ENCODE results near the gene TMEM52.

Gene TMEM52

GRCh38 chr1:1929102-1929638 lies 10.1 kb upstream of the TMEM52 start:
- no peak for DNase-seq (ENCODE audit: low read depth, low spot score)
- no peak overlapping the region for H3K4me3 ChIP-seq (ENCODE audit: low read length)

- no peak for DNase-seq (ENCODE audit: low read depth, low spot score)
- H3K4me3 ChIP-seq (ENCODE audit: low read length): no peak overlapping the region
These were observed 9.4 kb upstream of the TMEM52 start for GRCh38 chr1:1928231-1929101.

- no peak for DNase-seq (ENCODE audit: low read depth, low spot score)
- H3K4me3 ChIP-seq (ENCODE audit: low read length): no peak overlapping the region
These were observed 8.7 kb upstream of the TMEM52 start for GRCh38 chr1:1927751-1928150.

- DNase-seq (ENCODE audit: low read depth, low spot score): no peak
- H3K4me3 ChIP-seq (ENCODE audit: low read length): no peak overlapping the region
These were observed 8.0 kb upstream of the TMEM52 start for GRCh38 chr1:1926886-1927660.

GRCh38 chr1:1926346-1926811 lies 7.3 kb upstream of the TMEM52 start:
- no peak overlapping the region for H3K4me3 ChIP-seq (ENCODE audit: low read length)
- DNase-seq (ENCODE audit: low read depth, low spot score): no peak

GRCh38 chr1:1925437-1926345 lies 6.6 kb upstream of the TMEM52 start:
- no peak for DNase-seq (ENCODE audit: low read depth, low spot score)
- H3K4me3 ChIP-seq (ENCODE audit: low read length): no peak overlapping the region

- no peak for DNase-seq (ENCODE audit: low read depth, low spot score)
- no peak overlapping the region for H3K4me3 ChIP-seq (ENCODE audit: low read length)
These were observed 5.8 kb upstream of the TMEM52 start for GRCh38 chr1:1924849-1925248.

- no peak for DNase-seq (ENCODE audit: low read depth, low spot score)
- H3K4me3 ChIP-seq (ENCODE audit: low read length): no peak overlapping the region
These were observed 5.3 kb upstream of the TMEM52 start for GRCh38 chr1:1924386-1924785.

GRCh38 chr1:1922956-1923833 lies 4.1 kb upstream of the TMEM52 start:
- H3K4me3 ChIP-seq (ENCODE audit: low read length): no peak overlapping the region

GRCh38 chr1:1922702-1922955 lies 3.5 kb upstream of the TMEM52 start:
- H3K4me3 ChIP-seq (ENCODE audit: low read length): no peak overlapping the region
- no peak for DNase-seq (ENCODE audit: low read depth, low spot score)

More at GRCh38 chr1:1922956-1923833, 4.1 kb upstream of the TMEM52 start:
- DNase-seq (ENCODE audit: low read depth, low spot score): no peak

- no peak for DNase-seq (ENCODE audit: low read depth, low spot score)
These were observed 3.0 kb upstream of the TMEM52 start for GRCh38 chr1:1921901-1922701.

GRCh38 chr1:1921459-1921862 lies 2.4 kb upstream of the TMEM52 start:
- no peak for DNase-seq (ENCODE audit: low read depth, low spot score)
- H3K4me3 ChIP-seq (ENCODE audit: low read length): no peak overlapping the region

More at GRCh38 chr1:1921901-1922701, 3.0 kb upstream of the TMEM52 start:
- no peak overlapping the region for H3K4me3 ChIP-seq (ENCODE audit: low read length)

- no peak overlapping the region for H3K4me3 ChIP-seq (ENCODE audit: low read length)
- DNase-seq (ENCODE audit: low read depth, low spot score): no peak
These were observed 1.8 kb upstream of the TMEM52 start for GRCh38 chr1:1920608-1921458.

- H3K4me3 ChIP-seq (ENCODE audit: low read length): peak overlapping the region; percentile 37
- no peak for DNase-seq (ENCODE audit: low read depth, low spot score)
These were observed 1.1 kb upstream of the TMEM52 start for GRCh38 chr1:1920057-1920607.

GRCh38 chr1:1919304-1920056 lies 401 bp upstream of the TMEM52 start:
- peak; percentile 97 for DNase-seq (ENCODE audit: low read depth, low spot score)

More at GRCh38 chr1:1919304-1920056, 401 bp upstream of the TMEM52 start:
- H3K4me3 ChIP-seq (ENCODE audit: low read length): peak overlapping the region; percentile 44
